Activated T-helper 9 cell treated with anti-CD3 and anti-CD28 coated beads, Interleukin-2, amount 50 U/mL, for 16 hours (primary cell): ENCODE measurements around the gene SNAP23.

Experiments used
- DNase-seq: peaks from one replicate; pipeline ENCODE4 v3.0.0-alpha.2; 2020; ENCODE audit warnings: low read depth

Gene SNAP23

GRCh38 chr15:42495361-42496212, at the start of gene SNAP23:
Gene SNAP23, plus strand, starts transcription at chr15:42495634. Its CDS starts 16,213 bp downstream, at chr15:42511847.
- DNase-seq: peak; percentile 74

- DNase-seq: no peak
These were observed 47.8 kb upstream of the SNAP23 start for GRCh38 chr15:42447599-42447998.

- no peak for DNase-seq
These were observed 47.2 kb upstream of the SNAP23 start for GRCh38 chr15:42448281-42448680.

GRCh38 chr15:42449770-42450424, 45.5 kb upstream of the SNAP23 start:
- DNase-seq: no peak

GRCh38 chr15:42450425-42450790, 45.0 kb upstream of the SNAP23 start:
- DNase-seq: no peak

GRCh38 chr15:42453826-42454225, 41.6 kb upstream of the SNAP23 start:
- no peak for DNase-seq

GRCh38 chr15:42456531-42456930, 38.9 kb upstream of the SNAP23 start:
- no peak for DNase-seq

GRCh38 chr15:42456971-42457370, 38.5 kb upstream of the SNAP23 start:
- no peak for DNase-seq

GRCh38 chr15:42457445-42458442, 37.7 kb upstream of the SNAP23 start:
- DNase-seq: no peak

- no peak for DNase-seq
These were observed 34.2 kb upstream of the SNAP23 start for GRCh38 chr15:42461261-42461660.

- no peak for DNase-seq
These were observed 29.7 kb upstream of the SNAP23 start for GRCh38 chr15:42465520-42466259.

GRCh38 chr15:42471002-42471401, 24.4 kb upstream of the SNAP23 start:
- no peak for DNase-seq

- no peak for DNase-seq
These were observed 20.6 kb upstream of the SNAP23 start for GRCh38 chr15:42474827-42475226.

GRCh38 chr15:42482701-42483100, 12.7 kb upstream of the SNAP23 start:
- DNase-seq: no peak

- no peak for DNase-seq
These were observed 11.8 kb upstream of the SNAP23 start for GRCh38 chr15:42483677-42484076.

GRCh38 chr15:42490291-42490670, 5.2 kb upstream of the SNAP23 start:
- no peak for DNase-seq

GRCh38 chr15:42490671-42491538, 4.5 kb upstream of the SNAP23 start, which contains the start of gene ZNF106:
Gene ZNF106, minus strand, starts transcription at chr15:42491141. Its CDS starts 18,852 bp downstream, at chr15:42472289.
- peak; percentile 80 for DNase-seq

- DNase-seq: no peak
These were observed 3.8 kb upstream of the SNAP23 start for GRCh38 chr15:42491539-42492225.

- no peak for DNase-seq
These were observed 1.8 kb upstream of the SNAP23 start for GRCh38 chr15:42493679-42494078.

GRCh38 chr15:42494998-42495360, 455 bp upstream of the SNAP23 start:
- no peak for DNase-seq
